Keratinocyte (primary cell): ENCODE measurements around the gene PAN3. TPM values are rescaled to one million over a fixed set of nuclear protein-coding genes. Genes with fewer than 3 reads are reported as not detected.

Experiments
- DNase-seq: peaks from one replicate; pipeline ENCODE4 v3.0.0-alpha.2; 2011; ENCODE audit warnings: low read depth, missing footprints, low spot score
- FAIRE-seq: peaks from 2 replicates; lab custom pipeline; 2011; peaks lifted over from hg19 to GRCh38; lab: Jason Lieb, UNC
- H2AFZ ChIP-seq: 2 replicates; pipeline ENCODE4 v1.6.0; 2012; ENCODE audit warnings: low read length, control low read depth, inconsistent platforms; ENCODE audit not compliant: control insufficient read depth
- H3K27ac ChIP-seq: 2 replicates; pipeline ENCODE4 v1.5.1; 2011; ENCODE audit warnings: low read length; ENCODE audit not compliant: control insufficient read depth, insufficient read depth
- H3K27me3 ChIP-seq: 3 replicates; pipeline ENCODE4 v1.6.0; 2011; ENCODE audit warnings: low read length; ENCODE audit not compliant: control insufficient read depth, insufficient read depth; ENCODE audit errors: extremely low read depth
- H3K36me3 ChIP-seq, 2 experiments: 2 replicates in 1 of 2; 3 replicates in 1 of 2; pipeline ENCODE4 v1.5.1; 2011; ENCODE audit warnings: low read length in 2 of 2, mild to moderate bottlenecking in 1 of 2; ENCODE audit not compliant: control insufficient read depth in 2 of 2, insufficient read depth in 2 of 2; ENCODE audit errors: extremely low read depth in 1 of 2
- H3K4me1 ChIP-seq: 3 replicates; pipeline ENCODE4 v1.5.1; 2011; ENCODE audit warnings: low read length; ENCODE audit not compliant: control insufficient read depth, insufficient read depth; ENCODE audit errors: extremely low read depth
- H3K4me2 ChIP-seq: 3 replicates; pipeline ENCODE4 v1.6.0; 2011; ENCODE audit warnings: low read depth, low read length; ENCODE audit not compliant: control insufficient read depth, insufficient read depth; ENCODE audit errors: extremely low read depth
- H3K4me3 ChIP-seq, 3 experiments: fragments of 200-600 bp in 1 of 3; sonication (generic) in 1 of 3; 2 replicates in 2 of 3; 3 replicates in 1 of 3; pipeline ENCODE4 v1.5.1; 2011 to 2016; ENCODE audit warnings: low read length in 3 of 3, mild to moderate bottlenecking in 3 of 3, control low read depth in 2 of 3, inconsistent platforms in 1 of 3, low read depth in 1 of 3, mixed read lengths in 1 of 3, mixed run types in 1 of 3, moderate library complexity in 1 of 3; ENCODE audit not compliant: control insufficient read depth in 2 of 3, insufficient read depth in 2 of 3; ENCODE audit errors: extremely low read depth in 1 of 3
- H3K79me2 ChIP-seq: 2 replicates; pipeline ENCODE4 v1.6.0; 2012; ENCODE audit warnings: low read length; ENCODE audit not compliant: control insufficient read depth, insufficient read depth
- H3K9ac ChIP-seq: 3 replicates; pipeline ENCODE4 v1.6.0; 2011; ENCODE audit warnings: low read length; ENCODE audit not compliant: control insufficient read depth, insufficient read depth; ENCODE audit errors: extremely low read depth
- H3K9me1 ChIP-seq: 3 replicates; pipeline ENCODE4 v1.6.0; 2011; ENCODE audit warnings: low read length; ENCODE audit not compliant: control insufficient read depth, insufficient read depth; ENCODE audit errors: extremely low read depth
- H3K9me3 ChIP-seq: 2 replicates; pipeline ENCODE4 v1.5.1; 2012; ENCODE audit warnings: low read depth, low read length; ENCODE audit not compliant: control insufficient read depth
- H4K20me1 ChIP-seq: 3 replicates; pipeline ENCODE4 v1.6.0; 2011; ENCODE audit warnings: low read length; ENCODE audit not compliant: control insufficient read depth, insufficient read depth; ENCODE audit errors: extremely low read depth
- EZH2 ChIP-seq: IDR thresholded peaks from one replicate; pipeline ENCODE4 v1.6.1; 2012; ENCODE audit warnings: inconsistent platforms, mild to moderate bottlenecking, low read length, moderate library complexity
- dilution Hi-C: fragments of 300-500 bp; cut with MboI; formaldehyde crosslinking; loops from one replicate; pipeline ENCODE4 v1.7.0; 2020; ENCODE audit warnings: low sequenced_read_pairs; ENCODE audit not compliant: extremely low pct_ligation_motif_present
- polyA plus RNA-seq, 5 experiments: library from polyadenylated mRNA; depleted of rRNA in 3 of 5; stranded (reverse) in 3 of 5; stranded (forward) in 1 of 5; unstranded in 1 of 5; fragments of >200 nt; gene quantifications; 1 replicate in 1 of 5; 2 replicates in 3 of 5; 3 replicates in 1 of 5; pipeline versions ENCODE4 v1.2.1 to v1.2.3, GENCODE V29; 2011 to 2012; ENCODE audit warnings: missing spikeins in 2 of 5, low read depth in 1 of 5, low replicate concordance in 1 of 5
- TF ChIP-seq, protein P1 (sequence below), 3 experiments: IDR thresholded peaks in 1 of 3; conservative IDR thresholded peaks in 1 of 3; optimal IDR thresholded peaks in 1 of 3; 2 replicates in 2 of 3; 3 replicates in 1 of 3; pipeline versions ENCODE3 to v1.5.1; 2011; ENCODE audit warnings: low read length in 3 of 3, mild to moderate bottlenecking in 3 of 3, moderate library complexity in 2 of 3, control low read depth in 1 of 3, inconsistent platforms in 1 of 3; ENCODE audit not compliant: insufficient read depth in 2 of 3; ENCODE audit errors: extremely low read depth in 1 of 3

The PAN3 gene
- polyA plus RNA-seq, 1 donor (not counting 4 experiments of a cell fraction or from before 2014, with no cell fraction given) = 16.8 TPM

DNA sequence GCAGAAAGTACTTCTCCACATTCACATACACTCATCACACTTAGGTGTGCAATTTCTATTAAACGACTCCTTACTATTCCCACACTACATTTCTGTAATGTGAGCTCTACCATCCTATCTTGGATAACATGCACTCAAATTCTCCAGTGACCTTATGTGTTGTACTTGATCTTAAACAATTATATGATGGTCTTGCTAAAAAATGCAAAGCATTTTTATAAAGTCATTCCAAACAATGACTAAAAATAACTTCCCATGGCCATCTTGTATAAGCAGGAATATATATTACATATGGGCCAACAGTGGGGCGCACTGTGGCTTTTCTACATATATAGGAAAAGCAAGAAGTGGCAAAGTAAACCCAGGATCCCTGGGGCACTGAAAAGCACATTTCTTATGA, 201.1 kb downstream of the PAN3 start:
- Histone ChIP-seq H3K36me3 (no peaks in the 10 kb centered on the region), H3K79me2 (no peaks in the 10 kb centered on the region), H4K20me1 (no peaks in the 10 kb centered on the region), H3K9ac (no peak overlapping the region), H3K4me2 (no peak overlapping the region), H3K9me3 (no peaks in the 10 kb centered on the region), H3K9me1 (no peaks in the 10 kb centered on the region), H3K27me3 (no peaks in the 10 kb centered on the region), H2AFZ (no peak overlapping the region), H3K4me1 (no peaks in the 10 kb centered on the region), H3K4me3 (no peak overlapping the region), H3K27ac (no peak overlapping the region)
- FAIRE-seq = no peak
- TF ChIP-seq EZH2 = no peak
- TF ChIP-seq, protein P1, sequence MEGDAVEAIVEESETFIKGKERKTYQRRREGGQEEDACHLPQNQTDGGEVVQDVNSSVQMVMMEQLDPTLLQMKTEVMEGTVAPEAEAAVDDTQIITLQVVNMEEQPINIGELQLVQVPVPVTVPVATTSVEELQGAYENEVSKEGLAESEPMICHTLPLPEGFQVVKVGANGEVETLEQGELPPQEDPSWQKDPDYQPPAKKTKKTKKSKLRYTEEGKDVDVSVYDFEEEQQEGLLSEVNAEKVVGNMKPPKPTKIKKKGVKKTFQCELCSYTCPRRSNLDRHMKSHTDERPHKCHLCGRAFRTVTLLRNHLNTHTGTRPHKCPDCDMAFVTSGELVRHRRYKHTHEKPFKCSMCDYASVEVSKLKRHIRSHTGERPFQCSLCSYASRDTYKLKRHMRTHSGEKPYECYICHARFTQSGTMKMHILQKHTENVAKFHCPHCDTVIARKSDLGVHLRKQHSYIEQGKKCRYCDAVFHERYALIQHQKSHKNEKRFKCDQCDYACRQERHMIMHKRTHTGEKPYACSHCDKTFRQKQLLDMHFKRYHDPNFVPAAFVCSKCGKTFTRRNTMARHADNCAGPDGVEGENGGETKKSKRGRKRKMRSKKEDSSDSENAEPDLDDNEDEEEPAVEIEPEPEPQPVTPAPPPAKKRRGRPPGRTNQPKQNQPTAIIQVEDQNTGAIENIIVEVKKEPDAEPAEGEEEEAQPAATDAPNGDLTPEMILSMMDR (optimal IDR thresholded peaks at IDR 0.05 in 1 of 3, IDR thresholded peaks at IDR 0.05 in 1 of 3, conservative IDR thresholded peaks at IDR 0.05 in 1 of 3; ENCODE audit: extremely low read depth in 1 of 3, insufficient read depth in 2 of 3, low read length in 3 of 3) = no peak
- DNase-seq = no peak
- dilution Hi-C loops = no loop called here

DNA sequence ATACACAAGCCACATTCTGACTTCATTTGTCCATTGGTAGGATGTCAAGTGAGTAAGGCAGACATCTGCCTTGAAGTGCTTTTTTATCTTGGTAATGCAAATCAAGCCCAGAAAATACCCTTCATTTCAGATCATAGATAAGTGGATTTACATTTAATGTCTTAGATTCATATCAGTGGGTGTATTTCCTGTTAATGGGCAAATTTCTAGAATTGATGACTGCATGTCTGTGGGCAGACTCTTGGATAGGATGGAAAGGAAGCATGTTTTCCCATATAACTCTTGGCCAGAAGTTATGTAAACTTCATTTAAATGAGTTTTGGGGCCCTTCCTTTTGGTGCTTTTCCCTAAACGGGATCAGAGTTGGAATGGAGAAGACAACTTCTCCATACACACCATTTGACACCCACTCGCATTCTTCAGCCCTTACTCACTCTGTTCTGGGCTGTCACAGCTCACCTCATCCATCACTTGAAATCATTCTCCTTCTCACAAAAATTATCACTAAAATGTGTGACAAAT, 202.0 kb downstream of the PAN3 start:
- Histone ChIP-seq H3K79me2 (no peaks in the 10 kb centered on the region), H3K9ac (no peak overlapping the region), H3K9me3 (no peaks in the 10 kb centered on the region), H3K9me1 (no peaks in the 10 kb centered on the region), H3K4me3 (no peak overlapping the region), H3K4me1 (no peaks in the 10 kb centered on the region), H3K27ac (no peak overlapping the region), H3K36me3 (no peaks in the 10 kb centered on the region), H3K4me2 (no peak overlapping the region), H2AFZ (no peak overlapping the region), H3K27me3 (no peaks in the 10 kb centered on the region), H4K20me1 (no peaks in the 10 kb centered on the region)
- dilution Hi-C loops = no loop called here
- DNase-seq (no peak), FAIRE-seq (no peak)
- no peak for TF ChIP-seq EZH2
- TF ChIP-seq, protein P1 (optimal IDR thresholded peaks at IDR 0.05 in 1 of 3, IDR thresholded peaks at IDR 0.05 in 1 of 3, conservative IDR thresholded peaks at IDR 0.05 in 1 of 3; ENCODE audit: extremely low read depth in 1 of 3, insufficient read depth in 2 of 3, low read length in 3 of 3) = no peak
